NB4 (cell line): ENCODE data around the gene CCDC186.
A peak's percentile ranks its signal among the peaks of the same experiment; 100 is the strongest.

Experiments used
- DNase-seq: peaks from one replicate; pipeline ENCODE4 v3.0.0; 2010; ENCODE audit warnings: low read depth
- H3K4me3 ChIP-seq: one replicate; pipeline ENCODE4 v1.5.1; 2011; ENCODE audit warnings: mild to moderate bottlenecking, low read depth, low read length, moderate library complexity
- MAX ChIP-seq: IDR thresholded peaks from 2 replicates; pipeline ENCODE4 v1.6.1; 2011; ENCODE audit warnings: low read depth, low read length
- MYC ChIP-seq: IDR thresholded peaks from 2 replicates; pipeline ENCODE4 v1.6.1; 2011; ENCODE audit warnings: low read depth, low read length
- POLR2A ChIP-seq: IDR thresholded peaks from 2 replicates; pipeline ENCODE4 v1.6.1; 2011; ENCODE audit warnings: mild to moderate bottlenecking; ENCODE audit not compliant: insufficient read length; ENCODE audit errors: extremely low read depth
- TF ChIP-seq, protein P1 (sequence below): IDR thresholded peaks from one replicate; pipeline ENCODE4 v1.5.1; 2012; ENCODE audit warnings: low read depth, low read length

Gene CCDC186

GRCh38 chr10:114102256-114102655 lies 71.7 kb downstream of the CCDC186 start:
- DNase-seq: peak; percentile 75
- TF ChIP-seq MYC: 0 out of 2 replicates have a peak, but pooled peaks have one; percentile 36
- TF ChIP-seq POLR2A: no peak

GRCh38 chr10:114100848-114101741 lies 72.9 kb downstream of the CCDC186 start:
- TF ChIP-seq MYC (no peak), MAX (no peak), POLR2A (no peak)
- TF ChIP-seq, protein P1, sequence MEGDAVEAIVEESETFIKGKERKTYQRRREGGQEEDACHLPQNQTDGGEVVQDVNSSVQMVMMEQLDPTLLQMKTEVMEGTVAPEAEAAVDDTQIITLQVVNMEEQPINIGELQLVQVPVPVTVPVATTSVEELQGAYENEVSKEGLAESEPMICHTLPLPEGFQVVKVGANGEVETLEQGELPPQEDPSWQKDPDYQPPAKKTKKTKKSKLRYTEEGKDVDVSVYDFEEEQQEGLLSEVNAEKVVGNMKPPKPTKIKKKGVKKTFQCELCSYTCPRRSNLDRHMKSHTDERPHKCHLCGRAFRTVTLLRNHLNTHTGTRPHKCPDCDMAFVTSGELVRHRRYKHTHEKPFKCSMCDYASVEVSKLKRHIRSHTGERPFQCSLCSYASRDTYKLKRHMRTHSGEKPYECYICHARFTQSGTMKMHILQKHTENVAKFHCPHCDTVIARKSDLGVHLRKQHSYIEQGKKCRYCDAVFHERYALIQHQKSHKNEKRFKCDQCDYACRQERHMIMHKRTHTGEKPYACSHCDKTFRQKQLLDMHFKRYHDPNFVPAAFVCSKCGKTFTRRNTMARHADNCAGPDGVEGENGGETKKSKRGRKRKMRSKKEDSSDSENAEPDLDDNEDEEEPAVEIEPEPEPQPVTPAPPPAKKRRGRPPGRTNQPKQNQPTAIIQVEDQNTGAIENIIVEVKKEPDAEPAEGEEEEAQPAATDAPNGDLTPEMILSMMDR: no peak
- H3K4me3 ChIP-seq: peak overlapping the region; percentile 25
- peak; percentile 50 for DNase-seq

More at GRCh38 chr10:114102256-114102655, 71.7 kb downstream of the CCDC186 start:
- no peak overlapping the region for H3K4me3 ChIP-seq

DNA sequence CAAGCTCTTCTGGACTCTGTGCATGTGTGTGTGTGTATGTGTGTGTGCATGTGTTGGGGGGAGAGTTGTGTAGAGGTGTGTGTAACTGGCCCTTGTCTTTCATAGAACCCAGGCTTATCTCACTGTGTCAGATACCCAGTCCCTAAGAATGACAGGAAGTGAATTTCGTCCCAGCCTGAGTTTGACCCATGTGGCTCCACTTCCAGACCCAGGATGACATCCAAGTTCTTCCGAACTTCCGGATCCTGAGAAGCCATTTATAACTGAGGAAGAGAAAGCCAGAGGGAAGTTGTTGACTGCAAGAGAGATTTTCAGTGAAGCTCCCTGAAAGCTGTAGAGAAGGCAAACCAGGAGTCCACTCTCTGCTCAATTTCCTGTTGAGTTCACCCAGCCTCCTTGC lies 77.1 kb downstream of the CCDC186 start:
- TF ChIP-seq, protein P1: no peak
- no peak for TF ChIP-seq MAX
- no peak for TF ChIP-seq POLR2A
- TF ChIP-seq MYC: no peak
- no peak for DNase-seq
- no peak overlapping the region for H3K4me3 ChIP-seq

DNA sequence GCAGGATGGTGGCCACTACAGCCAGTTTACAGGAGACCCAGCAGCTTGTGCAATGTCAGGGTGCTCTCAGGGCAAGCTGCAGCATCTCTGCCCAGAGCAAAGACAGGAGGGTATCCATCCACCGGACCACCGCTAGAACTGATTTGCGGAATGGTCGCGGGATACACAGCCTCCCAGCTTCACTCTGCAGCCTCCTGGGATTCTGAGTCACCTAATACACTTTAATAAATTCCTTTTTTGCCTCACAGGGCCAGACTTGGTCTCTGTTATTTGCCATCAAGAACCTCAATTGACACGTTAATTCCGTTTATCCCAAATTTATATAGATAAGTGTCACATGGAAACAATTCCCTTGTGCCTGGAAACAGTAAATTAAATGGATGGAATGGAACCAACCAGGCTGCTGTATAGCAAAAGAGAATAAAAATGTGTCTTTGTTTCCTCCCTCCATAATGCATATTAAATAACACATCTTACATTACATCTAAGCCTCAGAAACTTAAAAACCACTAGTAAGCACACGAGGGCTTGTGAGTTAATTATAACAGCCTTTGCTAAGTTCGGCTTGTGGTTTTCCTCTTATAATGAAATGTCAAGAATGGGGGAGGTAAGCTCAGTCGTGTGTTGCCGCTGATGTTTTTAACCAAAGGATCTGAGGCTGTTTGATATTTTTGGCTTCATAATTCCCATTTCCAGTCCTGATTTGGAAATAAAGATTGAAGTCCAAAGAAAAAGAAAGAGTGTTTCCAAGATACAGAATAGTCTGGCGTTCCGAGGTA lies 78.3 kb downstream of the CCDC186 start:
- no peak overlapping the region for H3K4me3 ChIP-seq
- TF ChIP-seq, protein P1: no peak
- TF ChIP-seq MAX: peak; percentile 62
- TF ChIP-seq MYC: peak; percentile 70
- no peak for TF ChIP-seq POLR2A
- DNase-seq: peak; percentile 78

GRCh38 chr10:114094795-114095194 lies 79.2 kb downstream of the CCDC186 start:
- DNase-seq: no peak
- TF ChIP-seq, protein P1: no peak
- TF ChIP-seq MAX (no peak), POLR2A (no peak), MYC (no peak)
- H3K4me3 ChIP-seq: no peak overlapping the region

GRCh38 chr10:114087655-114088054 lies 86.3 kb downstream of the CCDC186 start:
- TF ChIP-seq MAX (no peak), POLR2A (no peak), MYC (no peak)
- TF ChIP-seq, protein P1: no peak
- H3K4me3 ChIP-seq: no peak overlapping the region
- DNase-seq: no peak
